ENCODE results near the gene SYCE3.
A peak's percentile ranks its signal among the peaks of the same experiment; 100 is the strongest.
"Not testable (repeated sequence)": the region's sequence is repeated elsewhere in the genome, so short reads cannot be mapped to it uniquely, and the experiment has no call there.

SYCE3 gene

GRCh38 chr22:50520826-50521453 lies 41.8 kb downstream of the SYCE3 start:
- DNase-seq (ENCODE audit: low spot score), result no peak

GRCh38 chr22:50520184-50520583 lies 42.5 kb downstream of the SYCE3 start:
- DNase-seq (ENCODE audit: low spot score), result not testable (repeated sequence)

- DNase-seq (ENCODE audit: low spot score), result no peak
Measured at GRCh38 chr22:50519151-50519550, 43.6 kb downstream of the SYCE3 start.

- DNase-seq (ENCODE audit: low spot score), result no peak
Measured at GRCh38 chr22:50518606-50519005, 44.1 kb downstream of the SYCE3 start.

- no peak for DNase-seq (ENCODE audit: low spot score)
Measured at GRCh38 chr22:50517495-50518260, 45.0 kb downstream of the SYCE3 start.

GRCh38 chr22:50516891-50517290 lies 45.8 kb downstream of the SYCE3 start:
- no peak for DNase-seq (ENCODE audit: low spot score)

- no peak for DNase-seq (ENCODE audit: low spot score)
Measured at GRCh38 chr22:50516068-50516467, 46.7 kb downstream of the SYCE3 start.

- no peak for DNase-seq (ENCODE audit: low spot score)
Measured at GRCh38 chr22:50513175-50513574, 49.5 kb downstream of the SYCE3 start.

GRCh38 chr22:50508897-50509296 lies 53.8 kb downstream of the SYCE3 start:
- no peak for DNase-seq (ENCODE audit: low spot score)

- peak; percentile 100 for DNase-seq (ENCODE audit: low spot score)
Measured at GRCh38 chr22:50507991-50508884, 54.5 kb downstream of the SYCE3 start, which contains the start of gene NCAPH2. TSS of gene NCAPH2 (plus strand) at chr22:50508224. CDS start at chr22:50508338, 114 bp downstream.

GRCh38 chr22:50507421-50507990 lies 55.2 kb downstream of the SYCE3 start, which contains the start of gene LMF2:
TSS of gene LMF2 (minus strand) at chr22:50507702. CDS start at chr22:50507675, 27 bp downstream.
- no peak for DNase-seq (ENCODE audit: low spot score)

GRCh38 chr22:50506611-50507420 lies 55.9 kb downstream of the SYCE3 start:
- DNase-seq (ENCODE audit: low spot score), result no peak

GRCh38 chr22:50505776-50506610 lies 56.7 kb downstream of the SYCE3 start:
- no peak for DNase-seq (ENCODE audit: low spot score)

GRCh38 chr22:50505276-50505775 lies 57.4 kb downstream of the SYCE3 start:
- DNase-seq (ENCODE audit: low spot score), result no peak

- DNase-seq (ENCODE audit: low spot score), result no peak
Measured at GRCh38 chr22:50504369-50505211, 58.1 kb downstream of the SYCE3 start.

- DNase-seq (ENCODE audit: low spot score), result no peak
Measured at GRCh38 chr22:50503475-50504145, 59.1 kb downstream of the SYCE3 start.

- no peak for DNase-seq (ENCODE audit: low spot score)
Measured at GRCh38 chr22:50502628-50503474, 59.9 kb downstream of the SYCE3 start.

GRCh38 chr22:50502096-50502495 lies 60.6 kb downstream of the SYCE3 start:
- DNase-seq (ENCODE audit: low spot score), result no peak
